ENCODE measurements around the gene GPALPP1.

DNA sequence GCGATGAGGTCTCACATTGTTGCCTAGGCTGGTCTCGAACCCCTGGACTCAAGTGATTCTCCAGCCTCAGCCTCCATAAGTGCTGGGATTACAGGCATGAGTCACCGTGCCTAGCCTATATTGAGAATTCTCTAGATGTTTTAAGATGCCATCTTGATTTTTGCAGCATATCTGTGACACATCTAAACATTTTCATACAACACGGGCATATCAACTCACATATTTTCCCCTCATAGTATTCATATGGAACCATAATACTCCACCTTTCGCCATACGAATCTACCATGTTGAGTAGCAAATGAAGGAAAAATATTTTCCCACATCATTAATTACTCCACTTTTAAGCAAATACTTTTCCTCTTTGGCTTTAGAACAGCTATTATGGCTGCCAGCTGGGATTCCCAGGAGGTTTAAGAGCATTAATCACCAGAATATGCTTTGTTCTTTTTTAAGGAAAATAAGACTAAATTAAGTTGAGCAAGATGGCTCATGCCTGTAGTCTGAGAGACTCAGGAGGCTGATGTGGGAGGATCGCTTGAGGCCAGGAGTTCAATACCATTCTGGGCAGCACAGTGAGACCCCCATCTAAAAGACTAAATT lies 74.0 kb downstream of the GPALPP1 start:
- TF ChIP-seq, protein P1, sequence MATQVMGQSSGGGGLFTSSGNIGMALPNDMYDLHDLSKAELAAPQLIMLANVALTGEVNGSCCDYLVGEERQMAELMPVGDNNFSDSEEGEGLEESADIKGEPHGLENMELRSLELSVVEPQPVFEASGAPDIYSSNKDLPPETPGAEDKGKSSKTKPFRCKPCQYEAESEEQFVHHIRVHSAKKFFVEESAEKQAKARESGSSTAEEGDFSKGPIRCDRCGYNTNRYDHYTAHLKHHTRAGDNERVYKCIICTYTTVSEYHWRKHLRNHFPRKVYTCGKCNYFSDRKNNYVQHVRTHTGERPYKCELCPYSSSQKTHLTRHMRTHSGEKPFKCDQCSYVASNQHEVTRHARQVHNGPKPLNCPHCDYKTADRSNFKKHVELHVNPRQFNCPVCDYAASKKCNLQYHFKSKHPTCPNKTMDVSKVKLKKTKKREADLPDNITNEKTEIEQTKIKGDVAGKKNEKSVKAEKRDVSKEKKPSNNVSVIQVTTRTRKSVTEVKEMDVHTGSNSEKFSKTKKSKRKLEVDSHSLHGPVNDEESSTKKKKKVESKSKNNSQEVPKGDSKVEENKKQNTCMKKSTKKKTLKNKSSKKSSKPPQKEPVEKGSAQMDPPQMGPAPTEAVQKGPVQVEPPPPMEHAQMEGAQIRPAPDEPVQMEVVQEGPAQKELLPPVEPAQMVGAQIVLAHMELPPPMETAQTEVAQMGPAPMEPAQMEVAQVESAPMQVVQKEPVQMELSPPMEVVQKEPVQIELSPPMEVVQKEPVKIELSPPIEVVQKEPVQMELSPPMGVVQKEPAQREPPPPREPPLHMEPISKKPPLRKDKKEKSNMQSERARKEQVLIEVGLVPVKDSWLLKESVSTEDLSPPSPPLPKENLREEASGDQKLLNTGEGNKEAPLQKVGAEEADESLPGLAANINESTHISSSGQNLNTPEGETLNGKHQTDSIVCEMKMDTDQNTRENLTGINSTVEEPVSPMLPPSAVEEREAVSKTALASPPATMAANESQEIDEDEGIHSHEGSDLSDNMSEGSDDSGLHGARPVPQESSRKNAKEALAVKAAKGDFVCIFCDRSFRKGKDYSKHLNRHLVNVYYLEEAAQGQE (IDR thresholded peaks at IDR 0.05; ENCODE audit: insufficient read depth in 1 of 2, low read depth in 2 of 2, low read length in 2 of 2), result no peak
- TF ChIP-seq POLR2AphosphoS5 (IDR thresholded peaks at IDR 0.05; ENCODE audit: low read depth, low read length), result no peak
- TF ChIP-seq TAF1 (IDR thresholded peaks at IDR 0.05; ENCODE audit: borderline replicate concordance, insufficient read depth, low read length), result no peak
